AG20443 (cell line): ENCODE results near the gene ADAMTS8.
"Not testable (repeated sequence)": the region's sequence is repeated elsewhere in the genome, so short reads cannot be mapped to it uniquely, and the experiment has no call there.

ENCODE experiments used
- DNase-seq: peaks from one replicate; pipeline ENCODE4 v3.0.0; 2012; ENCODE audit warnings: low spot score, mixed read lengths

Gene ADAMTS8

DNA sequence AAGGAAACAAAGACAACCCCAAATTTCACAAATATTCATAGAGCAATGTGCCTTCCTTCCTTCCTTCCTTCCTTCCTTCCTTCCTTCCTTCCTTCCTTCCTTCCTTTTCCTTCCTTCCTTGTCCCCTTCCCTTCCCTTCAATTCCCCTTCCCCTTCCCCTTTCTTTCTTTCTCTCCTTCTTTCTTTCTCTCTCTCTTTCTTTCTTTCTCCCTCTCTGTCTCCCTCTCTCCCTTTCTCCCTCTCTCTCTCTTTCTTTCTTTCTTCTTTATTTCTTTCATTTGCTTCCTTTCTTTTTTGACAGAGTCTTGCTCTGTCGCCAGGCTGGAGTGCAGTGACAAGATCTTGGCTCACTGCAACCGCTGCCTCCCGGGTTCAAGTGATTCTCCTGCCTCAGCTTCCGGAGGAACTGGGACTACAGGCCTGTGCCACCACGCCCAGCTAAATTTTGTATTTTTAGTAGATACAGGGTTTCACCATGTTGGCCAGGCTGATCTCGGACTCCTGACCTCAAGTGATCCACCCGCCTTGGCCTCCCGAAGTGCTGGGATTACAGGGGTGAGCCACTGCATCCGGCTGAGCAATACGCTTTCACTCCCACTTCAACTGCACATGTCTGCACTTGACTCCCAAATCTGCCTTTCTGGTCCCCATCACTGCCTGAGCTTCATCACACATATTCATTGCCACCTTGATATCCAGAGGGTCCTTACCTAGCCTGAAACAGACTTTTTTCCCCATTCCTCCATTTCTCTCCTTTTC is 10.2 kb upstream of the ADAMTS8 start:
- DNase-seq: not testable (repeated sequence)

DNA sequence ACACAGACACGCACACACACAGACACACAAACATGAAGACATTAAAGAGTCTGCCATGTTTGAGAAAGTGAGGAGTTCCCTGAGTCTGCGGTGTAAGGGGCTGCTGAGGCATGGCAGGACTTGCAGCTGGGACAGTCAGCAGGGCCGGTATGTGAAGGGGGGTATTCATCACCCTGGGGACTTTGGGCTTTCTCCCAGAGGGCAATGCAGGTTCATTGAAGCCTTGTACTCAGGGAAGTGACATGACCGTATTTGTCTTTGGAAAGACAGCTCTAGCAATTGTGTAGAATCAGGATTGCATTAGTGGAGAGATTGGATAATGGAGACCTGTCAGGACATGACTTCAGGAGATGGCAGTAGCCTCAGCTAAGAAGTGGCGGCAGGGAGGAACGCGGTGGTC is 9.4 kb upstream of the ADAMTS8 start:
- DNase-seq: no peak

DNA sequence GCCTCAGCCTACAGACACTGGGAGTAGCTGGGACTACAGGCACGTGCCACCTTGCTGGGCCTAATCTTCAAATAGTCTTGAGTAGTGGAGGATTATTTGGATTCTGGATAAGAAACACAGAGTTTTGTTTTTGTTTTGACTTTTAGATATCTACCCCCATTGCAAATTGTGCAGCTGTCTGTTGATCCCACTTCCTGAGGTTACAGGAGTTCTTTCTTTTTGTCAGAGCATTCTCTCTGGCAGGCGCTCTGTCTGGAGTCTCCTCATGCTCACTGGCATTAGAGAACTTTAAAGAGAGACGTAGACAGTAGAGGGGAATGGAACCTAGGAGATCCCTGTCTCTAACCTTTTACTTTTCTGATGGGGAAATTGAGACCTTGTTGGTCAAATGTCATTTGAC is 7.8 kb upstream of the ADAMTS8 start:
- DNase-seq: no peak

DNA sequence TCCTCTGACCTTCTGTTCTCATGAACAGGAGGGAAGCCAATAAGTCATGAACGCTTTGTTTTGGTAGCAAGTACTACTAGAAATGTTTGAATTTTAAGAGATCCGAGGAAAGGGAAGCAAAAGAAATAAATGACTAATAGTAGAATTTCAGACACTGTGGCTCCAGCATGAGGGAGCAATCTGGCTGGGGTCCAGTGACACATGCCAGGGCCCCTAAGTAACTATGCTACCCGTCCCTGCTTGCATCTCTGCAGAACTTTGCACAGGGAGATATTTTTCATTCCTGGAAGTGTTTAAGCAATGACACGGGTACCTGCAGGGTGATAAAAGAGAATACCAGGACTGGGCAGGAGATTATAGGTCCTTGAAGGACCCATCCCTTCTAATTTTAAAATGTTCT is 7.3 kb upstream of the ADAMTS8 start:
- DNase-seq: peak; percentile 39

DNA sequence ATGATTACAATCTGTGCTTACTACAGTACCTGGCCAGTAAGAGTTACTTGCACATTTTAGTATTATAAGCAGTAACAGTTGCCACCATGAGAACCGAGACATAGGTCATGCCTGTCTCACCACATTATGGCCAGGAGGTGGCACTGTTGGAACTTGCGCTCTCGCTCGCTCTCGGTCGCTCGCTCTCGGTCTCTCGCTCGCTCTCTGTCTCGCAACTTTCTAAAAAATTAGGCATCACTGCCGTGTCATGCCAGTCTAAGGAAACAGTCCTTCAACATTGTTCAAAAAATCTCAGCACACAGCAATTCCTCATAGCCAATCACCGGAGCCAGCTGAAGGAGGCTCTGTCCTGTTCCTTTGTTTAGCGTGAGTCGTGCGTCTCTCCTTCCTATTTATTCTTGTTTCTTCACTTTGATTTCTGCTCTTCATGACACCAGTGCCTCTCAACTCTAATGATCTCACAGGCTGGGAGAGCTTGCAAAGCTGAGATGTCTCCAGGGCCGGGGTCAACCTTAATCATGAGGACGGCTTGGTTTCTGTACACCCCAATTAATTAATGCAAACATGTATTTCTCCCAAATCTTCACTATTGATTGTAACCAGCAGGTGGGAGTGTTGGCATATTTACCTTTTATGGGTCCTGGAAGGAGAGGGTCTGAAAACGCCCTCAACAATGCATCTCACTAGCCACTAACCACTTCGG is 6.3 kb upstream of the ADAMTS8 start:
- peak; percentile 73 for DNase-seq

DNA sequence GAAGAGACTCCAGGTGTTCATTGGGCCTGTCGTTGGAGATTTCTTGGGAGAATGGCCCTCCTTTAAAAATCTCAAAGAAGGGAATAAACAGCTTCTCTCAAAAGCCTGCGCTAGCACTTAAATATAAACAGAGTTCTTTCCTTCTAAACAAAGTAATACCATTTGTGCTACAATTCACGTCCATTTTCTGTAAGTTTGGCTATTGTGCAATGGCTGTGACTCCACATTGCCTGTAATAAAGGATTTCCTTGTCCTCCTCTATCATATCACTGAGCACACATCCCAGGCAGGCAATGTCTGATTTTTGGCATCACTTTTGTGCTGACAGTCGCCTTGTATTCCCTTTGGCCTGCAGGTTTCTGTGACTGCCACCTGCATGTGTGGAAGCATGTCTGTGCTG is 4.9 kb upstream of the ADAMTS8 start:
- DNase-seq: no peak

DNA sequence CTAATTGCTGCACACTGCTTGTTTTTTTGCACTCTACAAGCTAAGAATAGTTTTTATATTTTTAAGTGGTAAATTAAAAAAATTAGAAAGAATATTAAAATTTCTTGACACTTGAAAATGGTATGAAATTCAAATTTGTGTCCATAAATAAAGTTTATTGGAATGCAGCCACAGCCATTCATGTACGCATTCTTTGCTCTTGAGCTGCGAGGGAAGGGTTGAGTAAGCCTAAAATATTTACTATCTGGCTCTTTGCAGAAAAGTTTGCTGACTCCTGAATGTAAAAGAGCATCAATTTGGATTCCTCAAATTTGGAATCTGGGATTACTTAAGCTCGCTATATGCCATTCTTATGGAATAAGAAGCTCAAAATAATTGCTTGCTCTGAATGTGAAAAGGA is 3.4 kb upstream of the ADAMTS8 start:
- no peak for DNase-seq

DNA sequence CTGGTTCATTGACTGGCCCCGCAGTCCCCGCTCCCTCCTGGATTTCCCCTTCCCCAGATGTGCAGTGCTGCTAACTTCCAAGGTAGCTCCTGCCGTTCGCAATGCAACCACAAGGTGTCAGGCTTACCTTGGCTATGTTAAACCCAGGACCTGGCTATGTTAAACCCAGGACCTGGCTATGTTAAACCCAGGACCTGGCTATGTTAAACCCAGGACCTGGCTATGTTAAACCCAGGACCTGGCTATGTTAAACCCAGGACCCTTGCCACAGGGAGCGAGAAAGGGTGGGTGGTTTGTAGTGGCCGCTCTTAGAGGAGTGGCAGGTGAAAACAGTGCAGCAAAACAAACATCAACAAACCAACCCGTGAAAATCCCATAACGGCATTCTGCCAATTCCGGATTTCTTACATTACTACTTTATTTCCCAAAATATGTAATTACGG is 2.9 kb upstream of the ADAMTS8 start:
- DNase-seq: peak; percentile 58

DNA sequence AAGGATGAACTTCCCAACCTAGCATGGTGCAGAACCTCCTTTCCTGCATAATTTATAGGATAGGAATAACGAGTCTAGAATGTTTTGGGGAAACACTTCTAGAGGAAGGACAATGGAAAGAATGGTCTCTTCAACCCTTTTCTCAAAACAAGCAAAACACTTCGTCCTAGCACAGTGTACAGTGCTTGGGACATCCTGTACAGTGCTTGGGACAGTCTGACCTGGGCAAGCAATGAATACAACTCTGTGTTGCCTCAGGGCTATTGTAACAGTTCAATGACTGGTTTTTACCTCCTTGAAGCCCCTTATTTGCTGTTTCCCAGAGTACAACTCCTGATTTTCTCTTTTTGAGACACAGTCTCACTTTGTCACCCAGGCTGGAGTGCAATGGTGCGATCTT is 1.6 kb upstream of the ADAMTS8 start:
- DNase-seq: no peak

DNA sequence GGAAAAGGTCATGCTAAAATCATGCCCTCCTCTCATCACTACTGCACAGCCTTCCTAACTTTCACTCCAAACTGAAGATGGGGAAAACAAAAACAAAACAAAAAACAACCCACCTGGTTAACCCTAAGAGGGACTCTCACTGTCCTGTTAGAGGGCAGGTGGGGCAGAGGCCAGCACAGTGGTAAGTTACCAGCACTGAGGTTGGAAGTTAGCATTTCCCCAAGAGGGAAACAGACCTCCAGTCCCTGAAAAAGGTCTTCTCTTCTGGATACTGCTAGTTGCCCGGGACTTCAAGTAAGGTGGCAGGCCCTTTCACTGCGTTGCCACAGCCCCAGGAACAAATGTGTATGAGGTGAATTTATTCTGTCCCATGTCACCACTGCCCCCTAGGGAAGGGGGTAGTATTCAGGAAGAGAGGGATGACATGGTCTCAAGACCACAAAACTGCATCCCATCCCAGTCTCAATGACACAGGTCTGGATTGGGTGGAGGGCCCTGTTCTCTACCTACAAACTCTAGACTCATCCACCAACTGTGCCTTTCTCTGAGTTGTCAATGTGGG is 792 bp upstream of the ADAMTS8 start:
- no peak for DNase-seq

DNA sequence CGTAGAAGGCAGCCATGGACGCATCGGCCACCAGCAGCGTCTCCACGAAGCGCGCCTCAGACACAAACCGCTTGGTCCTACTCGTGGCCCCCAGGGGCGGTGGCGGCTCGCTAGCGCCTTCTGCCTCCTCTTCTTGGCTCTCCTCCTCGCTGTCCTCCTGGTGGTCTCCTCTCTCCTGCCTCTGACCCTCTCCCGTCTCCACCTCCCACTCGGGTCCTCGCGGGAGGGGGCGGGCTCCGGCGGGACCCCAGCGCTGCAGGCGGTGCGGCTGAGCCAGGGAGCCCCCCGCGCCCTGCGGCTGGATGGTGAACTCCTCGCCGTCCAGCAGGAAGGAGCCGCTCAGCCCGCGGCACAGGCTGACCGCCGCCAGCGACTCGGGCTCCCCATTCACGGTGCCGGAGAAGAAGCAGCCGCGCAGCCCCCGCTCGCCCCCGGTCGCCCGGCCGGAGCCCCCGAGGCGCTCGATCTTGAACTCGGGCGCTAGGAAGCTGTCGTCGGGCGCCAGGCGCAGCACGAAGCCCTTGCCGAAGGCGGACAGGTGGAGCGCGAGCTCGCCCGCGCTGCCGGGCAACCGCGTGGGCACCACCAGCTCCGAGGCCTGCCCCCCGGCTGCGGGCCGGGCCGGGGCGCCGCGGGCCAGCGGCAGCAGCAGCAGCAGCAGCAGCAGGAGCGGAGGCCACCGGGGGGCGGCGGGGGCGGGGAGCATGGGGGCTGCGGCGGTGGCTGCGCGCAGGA is 661 bp downstream of the ADAMTS8 start:
- no peak for DNase-seq

DNA sequence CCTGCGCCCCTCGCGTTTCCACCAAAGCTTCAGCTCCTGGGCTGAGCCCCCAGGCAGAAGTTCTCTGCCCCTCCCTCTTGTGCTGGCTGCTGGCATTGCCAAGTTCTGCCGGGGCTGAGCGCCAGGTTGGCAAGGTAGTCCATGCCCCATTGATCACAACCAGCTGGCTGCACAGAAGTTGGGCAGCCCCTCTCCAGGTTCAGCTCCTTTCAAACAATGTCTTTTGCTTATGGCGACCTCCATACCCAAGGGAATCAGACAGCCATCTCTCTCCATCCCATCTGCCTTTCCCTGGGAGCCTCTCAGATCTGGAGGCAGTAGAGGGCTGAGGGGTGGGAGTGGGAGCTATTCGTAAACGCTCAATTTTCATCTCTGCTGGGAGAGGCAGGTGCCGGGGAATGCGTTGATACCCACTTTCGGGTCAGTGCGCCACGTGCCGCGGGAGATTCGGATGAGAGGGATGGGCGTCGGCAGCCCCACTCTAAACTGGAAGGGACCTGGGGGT is 1.5 kb downstream of the ADAMTS8 start:
- DNase-seq: no peak

DNA sequence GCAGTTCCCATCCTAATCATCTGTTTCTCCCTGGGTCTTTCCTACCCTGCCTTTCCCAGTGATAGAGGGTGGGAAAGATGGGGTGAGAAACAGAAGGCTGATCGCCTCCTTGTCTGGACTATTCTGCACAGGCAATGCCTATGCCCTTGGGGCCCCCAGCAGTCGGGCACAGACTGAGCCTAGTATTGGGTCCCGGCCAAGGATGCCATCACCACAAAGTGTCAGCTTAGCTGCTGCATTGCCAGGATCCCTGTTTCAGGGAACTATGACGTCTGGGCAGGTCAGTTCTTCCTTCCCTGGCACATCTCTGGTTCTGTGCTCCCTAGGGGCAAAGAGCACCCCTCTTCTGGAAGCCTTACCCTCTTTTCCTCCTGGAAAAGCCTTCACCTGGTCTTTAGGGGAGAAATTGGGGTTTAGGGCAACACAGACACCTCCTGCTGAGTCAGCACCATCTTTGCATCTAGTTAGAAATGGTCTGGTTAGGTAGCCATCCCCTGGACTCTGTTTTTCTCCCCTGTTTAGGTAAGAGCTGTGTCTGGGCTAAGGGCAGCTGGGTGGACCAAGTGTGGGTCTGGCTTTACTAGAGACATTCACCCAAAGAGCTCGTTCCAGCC is 2.1 kb downstream of the ADAMTS8 start:
- DNase-seq: no peak

DNA sequence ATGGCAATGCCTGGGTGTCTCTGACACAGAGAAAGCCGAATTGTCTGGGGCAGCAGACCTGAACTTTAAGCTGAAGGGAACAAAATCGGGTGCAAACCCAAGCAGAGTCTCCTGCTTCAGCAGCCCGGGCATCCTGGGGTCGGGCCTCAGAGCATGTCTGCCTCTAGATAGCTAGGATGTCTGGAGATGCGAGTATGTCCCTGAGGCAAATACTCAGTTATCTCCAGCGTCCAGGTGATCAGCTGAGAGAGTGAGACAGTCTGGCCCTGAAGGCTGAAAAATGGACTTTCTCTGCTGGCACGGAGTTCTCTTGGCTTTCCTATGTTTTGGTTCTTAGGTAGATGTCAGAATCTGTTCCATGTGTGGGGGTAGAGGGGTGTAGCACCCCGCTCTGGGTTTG is 3.3 kb downstream of the ADAMTS8 start:
- DNase-seq: no peak

DNA sequence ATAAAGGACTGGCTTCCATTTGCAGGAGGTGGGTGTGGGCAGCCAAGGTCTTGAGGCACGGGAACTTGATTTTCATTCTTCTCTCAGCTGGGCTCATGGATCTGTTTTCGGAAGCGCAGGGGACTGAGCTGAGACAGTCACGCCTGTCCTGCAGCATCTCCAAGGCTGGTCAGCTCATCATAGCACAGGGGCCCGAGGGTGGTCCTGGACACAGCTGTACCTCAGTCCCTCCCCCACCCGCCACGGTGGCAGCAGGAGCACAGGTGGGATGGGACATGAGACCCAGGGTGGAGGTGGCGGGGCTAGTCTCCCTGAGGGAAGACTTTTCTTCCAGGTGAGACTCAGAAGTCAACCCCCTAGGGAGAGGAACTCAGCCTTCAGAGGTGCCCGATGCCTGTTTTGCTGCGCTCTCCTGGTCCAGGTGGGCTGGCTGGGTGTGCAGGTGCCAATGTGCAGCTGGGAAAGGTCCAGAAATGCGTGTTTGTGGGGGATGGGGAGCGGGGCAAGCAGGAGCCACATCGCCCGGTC is 3.7 kb downstream of the ADAMTS8 start:
- no peak for DNase-seq

DNA sequence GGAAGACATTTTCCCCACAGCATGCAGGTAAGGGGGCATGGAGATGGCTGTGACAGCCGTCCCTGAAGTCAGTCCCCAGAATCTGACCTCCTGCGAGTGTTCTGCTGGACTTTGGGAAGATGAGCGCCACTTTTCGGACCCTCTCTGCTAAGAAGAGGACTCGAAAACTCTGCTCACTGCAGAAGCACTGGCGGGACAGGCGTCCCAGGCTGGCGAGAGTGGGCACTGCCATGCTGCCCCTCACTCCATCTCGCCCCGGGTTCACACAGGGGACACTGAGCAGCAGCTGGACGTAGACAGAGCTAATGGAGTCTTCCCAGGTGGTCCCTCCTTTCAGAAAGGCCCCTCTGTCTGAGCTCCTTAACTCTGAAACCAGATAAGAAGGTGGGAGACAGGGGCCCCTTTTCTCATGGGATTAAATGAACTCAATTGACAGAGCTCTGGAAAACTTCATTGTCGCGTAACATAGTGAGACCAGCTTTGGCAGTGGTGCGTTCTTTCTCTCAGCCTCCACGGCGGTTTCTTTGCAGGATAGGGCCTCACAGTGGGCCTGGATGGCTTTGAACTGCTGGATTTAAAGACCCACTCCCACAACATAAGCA is 4.8 kb downstream of the ADAMTS8 start:
- DNase-seq: no peak

DNA sequence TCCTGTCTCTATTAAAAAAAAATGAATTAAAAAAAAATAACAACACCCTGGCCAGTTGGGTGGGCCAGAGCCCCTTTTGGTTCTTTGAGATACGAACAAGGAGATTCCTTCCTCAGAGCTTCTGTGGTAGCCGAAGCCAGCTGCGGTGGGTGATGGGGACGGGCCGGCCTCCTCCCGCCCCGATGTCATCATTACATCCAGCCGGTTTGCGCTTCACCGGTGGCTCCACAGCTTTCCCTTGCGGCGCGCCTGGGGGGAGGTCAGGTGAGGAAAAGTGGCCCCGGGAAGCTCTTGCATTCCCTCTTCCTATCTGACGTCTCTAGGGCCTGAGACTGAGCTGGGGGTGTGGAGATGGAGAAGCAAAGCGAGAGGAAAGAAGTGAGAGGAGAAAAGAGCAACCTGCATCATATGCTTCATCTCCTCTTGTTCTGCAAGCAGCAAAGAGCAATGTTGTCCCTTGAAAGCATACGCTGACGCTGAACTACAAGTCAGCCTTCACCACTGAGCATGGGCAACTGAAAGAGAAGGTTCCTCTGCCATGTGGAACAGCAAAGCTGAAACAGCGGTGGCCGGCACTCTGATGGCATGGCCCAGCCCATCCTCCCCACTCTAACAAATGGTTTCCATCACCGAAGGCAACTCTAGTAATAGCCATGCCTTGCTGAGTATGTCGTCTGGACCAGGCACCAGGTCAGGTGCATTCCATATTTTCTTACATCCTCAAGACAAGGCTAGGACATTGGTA is 6.0 kb downstream of the ADAMTS8 start:
- DNase-seq: no peak

DNA sequence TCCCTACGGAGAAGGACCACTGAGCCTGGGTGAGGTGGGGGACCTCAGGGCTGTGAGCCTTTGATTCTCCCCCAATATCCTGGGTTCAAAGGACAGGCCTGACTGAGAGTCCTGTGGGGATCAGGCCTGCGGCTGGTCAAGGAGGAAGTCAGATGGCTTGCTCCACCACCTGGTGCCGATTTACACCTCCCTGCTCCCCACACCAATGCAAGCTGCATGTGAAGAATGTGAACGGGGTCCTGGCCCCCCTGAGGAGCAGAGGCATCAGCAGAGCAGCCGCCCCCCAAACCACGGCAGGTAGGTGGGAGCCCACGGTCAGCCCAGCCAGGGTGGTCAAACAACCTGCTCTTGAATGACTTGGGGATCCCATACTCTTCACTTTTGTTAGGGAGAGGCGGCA is 6.7 kb downstream of the ADAMTS8 start:
- DNase-seq: no peak

DNA sequence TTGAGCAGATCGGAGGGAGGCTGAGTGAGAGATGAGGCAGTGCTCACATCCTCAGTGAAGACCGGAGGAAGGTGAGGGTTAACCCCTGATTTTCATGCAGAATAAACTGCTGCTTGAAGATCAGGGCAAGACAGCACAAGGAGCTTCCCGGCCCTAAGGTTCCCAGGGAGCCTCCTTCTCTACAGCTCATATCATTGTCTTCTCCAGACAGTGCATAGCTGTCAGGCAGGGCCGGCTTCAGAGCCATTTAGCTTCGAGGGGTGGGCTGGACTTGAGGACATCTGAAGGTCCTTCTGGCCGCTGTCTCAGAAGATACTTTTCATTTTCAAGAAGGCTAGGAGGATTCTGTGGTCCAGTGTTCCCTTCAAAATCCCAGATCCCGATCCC is 7.2 kb downstream of the ADAMTS8 start:
- DNase-seq: no peak

DNA sequence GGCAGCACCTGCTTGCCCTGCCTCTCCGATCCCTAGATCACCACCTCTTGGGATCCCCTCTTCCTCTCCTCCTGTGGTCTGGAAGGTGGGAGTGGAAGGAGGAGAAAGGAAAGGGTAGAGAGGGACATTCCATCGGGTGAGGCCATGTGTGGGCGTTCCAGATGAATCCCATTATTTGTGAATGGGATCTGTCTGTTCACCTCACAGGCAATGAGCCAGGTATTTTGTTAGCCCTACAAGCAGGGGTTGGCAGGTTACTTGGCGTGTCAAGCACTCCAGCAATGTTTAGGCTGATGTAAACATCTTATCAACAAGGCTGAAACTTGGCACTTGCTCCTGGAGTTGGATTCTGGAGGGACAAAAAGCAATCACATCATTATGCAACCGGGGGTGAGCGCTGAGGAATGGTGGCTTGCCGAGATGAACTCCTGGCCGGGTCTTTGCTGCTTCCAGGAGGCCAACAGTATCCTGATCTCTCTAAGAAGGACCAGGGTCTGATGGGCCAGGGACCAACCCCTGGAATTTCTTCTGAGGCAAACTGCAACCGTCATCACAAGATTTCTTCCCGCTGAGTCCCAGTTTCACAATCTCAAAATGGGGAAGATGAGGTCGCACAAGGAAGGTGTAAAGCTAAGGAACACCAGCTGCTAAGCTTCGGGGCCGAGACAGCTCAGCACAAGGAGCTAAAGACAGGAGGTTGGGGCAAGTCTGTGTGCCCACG is 7.8 kb downstream of the ADAMTS8 start:
- DNase-seq: no peak
